Subcutaneous abdominal adipose tissue (tissue), 5 donors: Measurements from ENCODE around the gene AK5.
"Not testable (repeated sequence)": the region's sequence is repeated elsewhere in the genome, so short reads cannot be mapped to it uniquely, and the experiment has no call there.

ENCODE experiments used
- H3K27ac ChIP-seq: one replicate; pipeline ENCODE4 v1.7.0; 2013; ENCODE audit warnings: low read depth, mild to moderate bottlenecking, inconsistent platforms, low read length, moderate library complexity
- H3K27me3 ChIP-seq, 5 donors: one replicate each; pipeline ENCODE4 v1.7.0; 2013; ENCODE audit warnings: low read length in 5 of 5, inconsistent platforms in 1 of 5; ENCODE audit not compliant: control insufficient read depth in 5 of 5, insufficient read depth in 4 of 5
- H3K36me3 ChIP-seq, 5 donors: one replicate each; pipeline ENCODE4 v1.7.0; 2013; ENCODE audit warnings: low read length in 5 of 5; ENCODE audit not compliant: control insufficient read depth in 5 of 5, insufficient read depth in 5 of 5
- H3K4me1 ChIP-seq, 5 donors: one replicate each; pipeline ENCODE4 v1.7.0; 2013; ENCODE audit warnings: low read length in 5 of 5, mild to moderate bottlenecking in 3 of 5, moderate library complexity in 1 of 5; ENCODE audit not compliant: control insufficient read depth in 5 of 5, insufficient read depth in 5 of 5
- H3K4me3 ChIP-seq, 5 donors: one replicate each; pipeline ENCODE4 v1.7.0; 2013; ENCODE audit warnings: low read length in 5 of 5, low read depth in 1 of 5
- H3K9ac ChIP-seq, 5 donors: one replicate each; pipeline ENCODE4 v1.7.0; 2013; ENCODE audit warnings: low read length in 5 of 5, mild to moderate bottlenecking in 4 of 5, moderate library complexity in 3 of 5
- H3K9me3 ChIP-seq, 5 donors: one replicate each; pipeline ENCODE4 v1.7.0; 2013; ENCODE audit warnings: low read length in 5 of 5; ENCODE audit not compliant: control insufficient read depth in 5 of 5
- donor health status: healthy.
- donor health status: healthy.
- donor health status: healthy.
- donor health status: healthy.
- donor health status: healthy.

AK5 gene

DNA sequence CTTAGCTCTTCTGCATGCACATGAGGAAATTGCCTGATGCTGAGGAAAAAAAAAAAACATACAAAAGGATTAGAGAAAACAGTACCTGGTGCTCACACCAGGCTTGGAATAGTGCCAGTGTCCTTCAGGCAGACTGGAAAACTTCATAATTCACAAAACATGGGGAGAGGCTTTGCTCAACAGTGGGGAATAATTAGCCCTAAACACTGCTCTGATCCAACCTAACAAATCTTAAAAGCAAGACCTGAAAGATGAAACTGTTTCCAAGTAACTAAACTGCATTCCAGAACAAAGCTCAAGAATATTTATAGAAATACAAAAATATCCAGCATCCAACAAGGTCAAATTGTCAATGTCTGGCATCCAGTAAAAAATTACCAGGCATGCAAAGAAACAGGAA, 124.8 kb downstream of the AK5 start:
- peaks cover 0 to 4% (median 0%) of the 10 kb centered on the region in 5 donors for H3K9me3 ChIP-seq

GRCh38 chr1:77407738-77408375, 126.0 kb downstream of the AK5 start:
- Histone ChIP-seq H3K36me3 (no peaks in the 10 kb centered on the region), H3K9ac (no peak overlapping the region), H3K27me3 (peaks cover 0 to 3% (median 0%) of the 10 kb centered on the region in 5 donors), H3K4me1 (peaks cover 0 to 2% (median 0%) of the 10 kb centered on the region in 5 donors), H3K9me3 (peaks cover 0 to 4% (median 0%) of the 10 kb centered on the region in 5 donors), H3K27ac (no peak overlapping the region), H3K4me3 (no peak overlapping the region)

More for the DNA sequence above, 124.8 kb downstream of the AK5 start:
- H3K4me3 ChIP-seq: no peak overlapping the region
- H3K36me3 ChIP-seq: no peaks in the 10 kb centered on the region
- no peak overlapping the region for H3K27ac ChIP-seq
- H3K4me1 ChIP-seq: no peaks in the 10 kb centered on the region
- no peak overlapping the region for H3K9ac ChIP-seq
- H3K27me3 ChIP-seq: no peaks in the 10 kb centered on the region

DNA sequence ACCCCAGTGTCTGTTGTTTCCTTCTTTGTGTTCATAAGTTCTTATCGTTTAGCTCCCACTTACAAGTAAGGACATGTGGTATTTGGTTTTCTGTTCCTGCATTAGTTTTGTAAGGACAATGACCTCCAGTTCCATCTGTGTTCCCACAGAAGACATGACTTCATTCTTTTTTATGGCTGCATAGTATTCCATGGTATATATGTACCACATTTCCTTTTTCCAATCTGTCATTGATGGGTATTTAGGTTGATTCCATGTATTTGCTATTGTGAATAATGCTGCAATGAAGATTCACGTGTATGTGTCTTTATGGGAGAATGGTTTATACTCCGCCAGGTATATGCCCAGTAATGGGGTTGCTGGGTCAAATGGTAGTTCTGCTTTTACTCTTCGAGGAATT, 127.1 kb downstream of the AK5 start:
- H3K9ac ChIP-seq, H3K27ac ChIP-seq, H3K4me1 ChIP-seq, H3K36me3 ChIP-seq, H3K4me3 ChIP-seq, H3K9me3 ChIP-seq, H3K27me3 ChIP-seq: not testable (repeated sequence)

GRCh38 chr1:77412069-77412819, 130.4 kb downstream of the AK5 start:
- Histone ChIP-seq H3K9me3 (peaks cover 0 to 4% (median 0%) of the 10 kb centered on the region in 5 donors), H3K36me3 (no peaks in the 10 kb centered on the region), H3K4me3 (no peak overlapping the region), H3K4me1 (peaks cover 0 to 4% (median 0%) of the 10 kb centered on the region in 5 donors), H3K9ac (no peak overlapping the region), H3K27me3 (peaks cover 0 to 3% (median 0%) of the 10 kb centered on the region in 5 donors), H3K27ac (no peak overlapping the region)

- Histone ChIP-seq H3K27me3 (peaks cover 0 to 3% (median 0%) of the 10 kb centered on the region in 5 donors), H3K4me3 (no peak overlapping the region), H3K27ac (no peak overlapping the region), H3K9ac (no peak overlapping the region), H3K36me3 (no peaks in the 10 kb centered on the region), H3K4me1 (peaks cover 0 to 4% (median 0%) of the 10 kb centered on the region in 5 donors), H3K9me3 (peaks cover 0 to 4% (median 0%) of the 10 kb centered on the region in 5 donors)
Observed at GRCh38 chr1:77412820-77413530, 131.2 kb downstream of the AK5 start.

DNA sequence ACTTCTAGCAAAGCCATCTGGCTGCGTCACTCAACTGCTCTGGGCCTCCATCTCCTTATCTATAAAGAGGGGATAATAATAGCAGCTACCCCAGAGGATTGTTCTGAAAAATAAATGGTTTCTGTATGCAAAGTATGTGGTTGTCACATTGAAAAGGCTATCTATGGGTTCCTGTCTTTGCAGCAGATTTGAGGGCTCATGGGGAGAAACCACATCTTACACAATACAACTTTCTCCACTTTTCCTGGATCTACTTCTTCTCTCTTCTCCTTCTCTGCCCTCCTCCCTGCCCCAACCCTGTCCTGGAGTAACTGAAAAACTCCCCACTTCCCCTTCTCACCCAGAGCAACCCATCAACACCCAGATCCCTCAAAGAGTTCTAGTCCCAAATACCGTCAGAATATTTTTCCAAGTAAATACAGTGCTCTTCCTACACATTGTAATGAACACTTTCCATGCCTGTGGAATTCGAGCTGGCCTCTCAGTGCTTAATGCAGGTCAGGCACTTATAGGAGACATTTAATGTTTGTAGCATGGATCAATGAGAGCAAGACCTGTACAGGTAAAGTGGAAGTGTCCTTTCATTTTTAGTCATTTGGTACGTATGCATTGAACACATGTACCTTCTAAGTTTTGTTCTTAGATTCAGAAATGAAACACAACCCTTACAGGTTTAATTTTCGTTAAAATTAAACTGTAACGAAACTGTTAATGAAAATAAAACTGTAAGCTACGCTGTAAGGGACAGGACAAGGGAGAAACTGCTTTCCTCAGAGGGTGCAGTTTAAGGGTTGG, 131.9 kb downstream of the AK5 start:
- H3K27ac ChIP-seq: no peak overlapping the region
- H3K27me3 ChIP-seq: peaks cover 0 to 3% (median 0%) of the 10 kb centered on the region in 5 donors

GRCh38 chr1:77415579-77415978, 133.8 kb downstream of the AK5 start:
- Histone ChIP-seq H3K4me1 (peaks cover 0 to 5% (median 3%) of the 10 kb centered on the region in 5 donors), H3K9me3 (no peaks in the 10 kb centered on the region), H3K4me3 (no peak overlapping the region), H3K27ac (no peak overlapping the region), H3K27me3 (peaks cover 0 to 3% (median 0%) of the 10 kb centered on the region in 5 donors), H3K9ac (no peak overlapping the region), H3K36me3 (no peaks in the 10 kb centered on the region)

More for the DNA sequence above, 131.9 kb downstream of the AK5 start:
- Histone ChIP-seq H3K9me3 (peaks cover 0 to 4% (median 0%) of the 10 kb centered on the region in 5 donors), H3K36me3 (no peaks in the 10 kb centered on the region), H3K4me3 (no peak overlapping the region), H3K4me1 (peaks cover 0 to 4% (median 0%) of the 10 kb centered on the region in 5 donors), H3K9ac (no peak overlapping the region)

DNA sequence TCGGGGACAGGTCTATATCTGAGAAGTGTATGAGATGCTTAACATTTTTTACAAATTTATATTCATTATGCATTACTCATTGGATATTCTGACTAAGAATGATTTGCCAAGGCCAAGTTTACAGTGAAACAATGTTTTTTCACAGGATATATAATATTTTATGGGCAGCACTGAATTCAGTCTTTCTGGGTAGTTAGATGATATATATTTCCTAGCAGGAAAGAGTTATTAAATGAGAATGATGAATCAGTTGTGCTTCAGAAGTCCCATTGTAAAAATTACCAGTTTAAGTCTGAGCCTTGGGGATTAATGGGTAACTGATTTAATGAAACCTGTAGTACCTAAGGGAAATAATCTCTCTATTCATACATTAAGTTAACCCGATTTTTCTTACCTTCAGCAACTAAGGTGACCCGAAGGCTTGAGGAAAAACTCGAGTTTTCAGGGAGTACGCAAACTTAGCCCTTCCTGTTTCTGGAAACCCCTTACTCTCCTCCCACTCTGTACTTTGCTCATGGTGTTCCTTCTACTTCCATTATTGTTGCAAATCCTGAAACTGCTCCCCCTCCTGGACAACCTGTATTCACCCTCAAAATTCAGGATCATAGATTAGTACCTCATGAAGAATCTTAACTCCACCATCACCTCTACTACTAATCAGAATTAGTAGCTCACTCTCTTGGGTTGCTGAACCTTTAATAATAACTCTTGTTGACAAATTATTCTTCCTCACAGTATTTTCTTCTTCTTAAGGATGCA, 135.1 kb downstream of the AK5 start:
- peaks cover 0 to 2% (median 0%) of the 10 kb centered on the region in 5 donors for H3K27me3 ChIP-seq
- H3K9me3 ChIP-seq: no peaks in the 10 kb centered on the region
- no peak overlapping the region for H3K9ac ChIP-seq
- no peak overlapping the region for H3K4me3 ChIP-seq
- H3K36me3 ChIP-seq: no peaks in the 10 kb centered on the region
- H3K27ac ChIP-seq: no peak overlapping the region
- H3K4me1 ChIP-seq: peaks cover 0 to 14% (median 13%) of the 10 kb centered on the region in 5 donors

- not testable (repeated sequence) for H3K9ac ChIP-seq, H3K9me3 ChIP-seq, H3K27me3 ChIP-seq, H3K36me3 ChIP-seq, H3K4me3 ChIP-seq, H3K27ac ChIP-seq
- peaks cover 0 to 13% (median 11%) of the 10 kb centered on the region in 5 donors for H3K4me1 ChIP-seq
Observed at GRCh38 chr1:77418055-77418454, 136.2 kb downstream of the AK5 start.
